NCI-H2081 treated with DMSO at 0.1 percent for 48 hours (cell line): ENCODE results near the gene ARL14EP.

Experiments
- DNase-seq: peaks from one replicate; lab custom pipeline; 2025; lab: John Stamatoyannopoulos, UW

The ARL14EP gene

DNA sequence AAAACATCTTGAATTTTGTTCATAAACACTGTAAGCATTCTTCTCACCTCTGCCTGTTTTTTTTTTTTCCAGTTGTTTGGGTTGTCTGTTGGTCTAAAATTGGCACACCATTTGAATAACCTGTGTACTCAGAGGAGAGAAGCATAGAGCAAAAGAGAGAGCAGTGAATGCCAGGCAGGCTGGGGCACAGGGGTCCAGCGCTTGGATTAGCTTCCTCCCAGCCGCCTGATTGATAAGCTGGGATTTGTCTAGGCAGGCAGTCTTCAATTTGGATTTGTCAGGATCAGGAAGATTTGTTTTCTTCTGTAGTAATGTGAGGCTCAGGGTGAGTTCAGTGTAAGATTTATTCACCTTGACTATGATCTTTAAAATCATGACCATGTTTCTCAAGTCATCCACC lies 59.0 kb downstream of the ARL14EP start:
- no peak for DNase-seq
